Stimulated activated memory B cell treated with anti-CD40 and anti-IgM and Interleukin-4, amounts not matched to agents 10 μg/mL and 1 μg/mL and 100 μg/mL, for 72 hours (primary cell): ENCODE measurements around the gene RBP3.

ENCODE experiments used
- ATAC-seq: fragments of 150-1000 bp; cut with Tn5 transposase; 2 replicates; pipeline ENCODE4 v1.10.0; 2021
- H3K27ac Mint-ChIP-seq: one replicate; pipeline ENCODE4 v1.8.0; 2022; ENCODE audit warnings: mild to moderate bottlenecking, mixed read lengths
- H3K27me3 Mint-ChIP-seq: one replicate; pipeline ENCODE4 v1.8.0; 2022; ENCODE audit warnings: mixed read lengths
- H3K36me3 Mint-ChIP-seq: one replicate; pipeline ENCODE4 v1.8.0; 2022; ENCODE audit warnings: mixed read lengths
- H3K4me1 Mint-ChIP-seq: one replicate; pipeline ENCODE4 v1.8.0; 2022; ENCODE audit warnings: mixed read lengths
- H3K4me3 Mint-ChIP-seq: one replicate; pipeline ENCODE4 v1.8.0; 2022; ENCODE audit warnings: mild to moderate bottlenecking, moderate library complexity, mixed read lengths
- H3K9me3 Mint-ChIP-seq: one replicate; pipeline ENCODE4 v1.8.0; 2022; ENCODE audit warnings: mixed read lengths

RBP3 gene

DNA sequence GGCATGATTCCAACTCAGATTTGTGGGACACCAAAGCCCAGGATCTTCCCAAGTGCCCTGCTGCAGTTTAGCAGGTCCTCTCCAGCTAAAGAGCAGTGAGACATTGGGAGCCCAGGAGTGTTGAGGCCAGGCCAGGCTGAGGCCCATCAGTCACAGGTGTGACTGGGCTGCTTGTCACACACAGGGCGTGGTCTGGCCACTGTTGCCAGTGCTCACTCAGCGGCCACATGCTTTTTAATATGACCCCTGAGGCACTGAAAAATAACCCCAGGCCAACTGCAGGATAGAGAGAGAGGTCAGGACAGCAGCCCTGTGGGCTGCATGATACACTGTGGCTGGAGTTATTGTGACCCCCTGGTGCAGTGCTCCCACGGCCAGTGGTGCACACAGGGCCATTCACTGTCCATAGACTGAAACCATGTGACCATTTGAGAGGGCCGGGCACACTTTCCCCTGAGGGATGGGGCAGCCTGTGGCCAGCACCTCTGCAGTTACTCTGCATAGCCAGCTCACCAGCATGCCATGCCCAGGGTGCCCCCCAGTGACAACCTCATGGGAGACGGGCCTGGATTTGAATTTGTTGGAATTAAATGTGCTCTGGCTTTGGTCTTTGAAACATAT is 21.7 kb upstream of the RBP3 start:
- no peak overlapping the region for H3K4me3 Mint-ChIP-seq
- H3K9me3 Mint-ChIP-seq: peaks cover 15% of the 10 kb centered on the region
- H3K27me3 Mint-ChIP-seq: peaks cover 32% of the 10 kb centered on the region
- H3K36me3 Mint-ChIP-seq: no peaks in the 10 kb centered on the region
- no peaks in the 10 kb centered on the region for H3K4me1 Mint-ChIP-seq
- H3K27ac Mint-ChIP-seq: no peak overlapping the region
- ATAC-seq: no peak

GRCh38 chr10:47326927-47327330 is 21.2 kb upstream of the RBP3 start:
- Mint-ChIP-seq H3K4me1 (no peaks in the 10 kb centered on the region), H3K4me3 (no peak overlapping the region), H3K27me3 (peaks cover 29% of the 10 kb centered on the region), H3K27ac (no peak overlapping the region), H3K9me3 (peaks cover 15% of the 10 kb centered on the region), H3K36me3 (no peaks in the 10 kb centered on the region)
- ATAC-seq: no peak

DNA sequence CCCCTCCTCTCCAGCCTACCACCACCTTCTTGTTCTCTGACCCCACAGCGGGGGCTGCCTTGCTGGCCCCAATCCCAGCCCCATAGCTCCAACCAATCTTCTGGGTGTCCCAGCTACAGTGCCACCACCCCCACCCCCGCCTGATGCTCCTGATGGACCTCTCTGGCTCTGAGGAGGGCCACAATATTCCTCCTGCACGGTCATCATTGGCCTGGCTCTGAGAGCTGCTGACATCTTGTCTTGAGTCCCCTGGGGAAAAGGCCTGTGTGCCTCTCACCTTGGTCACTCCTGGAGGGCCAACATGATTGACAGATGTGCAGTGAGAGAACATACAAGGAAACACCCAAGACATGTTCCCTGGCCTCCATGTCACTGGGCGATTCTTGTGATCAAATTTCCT is 18.3 kb upstream of the RBP3 start:
- Mint-ChIP-seq H3K27ac (no peak overlapping the region), H3K36me3 (no peaks in the 10 kb centered on the region), H3K4me1 (no peaks in the 10 kb centered on the region), H3K27me3 (peaks cover 15% of the 10 kb centered on the region), H3K4me3 (no peak overlapping the region), H3K9me3 (peaks cover 15% of the 10 kb centered on the region)
- ATAC-seq: no peak

DNA sequence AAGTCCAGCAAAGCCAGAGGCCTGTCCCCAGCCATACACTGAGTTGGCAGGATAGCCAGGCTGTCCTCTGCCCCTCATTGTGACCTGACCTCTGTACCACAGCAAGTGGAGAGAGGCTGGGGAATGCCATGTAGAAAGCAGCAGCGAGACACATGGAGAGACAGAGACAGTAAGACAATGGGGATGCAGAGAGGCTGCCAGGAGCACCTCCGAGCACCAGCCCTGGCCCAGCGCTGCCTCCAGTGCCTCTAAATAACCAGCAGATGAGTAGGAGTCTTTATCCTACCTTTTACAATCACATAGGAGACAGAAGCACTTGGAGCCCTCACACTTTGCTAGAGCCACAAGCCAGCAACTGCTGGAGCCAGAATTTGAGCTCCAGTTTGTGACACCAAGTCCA is 17.8 kb upstream of the RBP3 start:
- Mint-ChIP-seq H3K4me3 (no peak overlapping the region), H3K27ac (no peak overlapping the region), H3K4me1 (no peaks in the 10 kb centered on the region), H3K27me3 (peaks cover 12% of the 10 kb centered on the region), H3K9me3 (peaks cover 15% of the 10 kb centered on the region), H3K36me3 (no peaks in the 10 kb centered on the region)
- ATAC-seq: no peak

DNA sequence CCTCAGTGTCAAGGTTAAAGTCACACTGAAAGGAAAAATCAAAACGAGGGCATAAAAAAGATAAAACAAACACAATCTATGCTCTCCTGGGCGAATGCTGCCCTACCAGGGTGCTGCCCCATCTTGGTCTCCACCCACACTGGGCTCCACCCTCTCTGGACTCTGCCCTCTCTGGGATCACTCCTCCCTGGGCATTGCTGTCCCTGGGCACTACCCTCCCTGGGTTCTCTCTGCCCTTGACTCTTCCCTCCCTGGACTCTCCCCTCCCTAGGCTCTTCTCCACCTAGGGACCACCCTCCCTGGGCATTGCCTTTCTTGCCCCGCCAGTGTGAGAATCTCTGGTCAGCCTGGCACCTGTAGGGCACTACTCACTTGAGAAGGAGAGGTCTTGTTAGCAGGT is 17.4 kb upstream of the RBP3 start:
- peaks cover 8% of the 10 kb centered on the region for H3K27me3 Mint-ChIP-seq
- H3K4me3 Mint-ChIP-seq: no peak overlapping the region
- H3K27ac Mint-ChIP-seq: no peak overlapping the region
- peaks cover 15% of the 10 kb centered on the region for H3K9me3 Mint-ChIP-seq
- no peaks in the 10 kb centered on the region for H3K36me3 Mint-ChIP-seq
- no peak for ATAC-seq
- H3K4me1 Mint-ChIP-seq: no peaks in the 10 kb centered on the region

DNA sequence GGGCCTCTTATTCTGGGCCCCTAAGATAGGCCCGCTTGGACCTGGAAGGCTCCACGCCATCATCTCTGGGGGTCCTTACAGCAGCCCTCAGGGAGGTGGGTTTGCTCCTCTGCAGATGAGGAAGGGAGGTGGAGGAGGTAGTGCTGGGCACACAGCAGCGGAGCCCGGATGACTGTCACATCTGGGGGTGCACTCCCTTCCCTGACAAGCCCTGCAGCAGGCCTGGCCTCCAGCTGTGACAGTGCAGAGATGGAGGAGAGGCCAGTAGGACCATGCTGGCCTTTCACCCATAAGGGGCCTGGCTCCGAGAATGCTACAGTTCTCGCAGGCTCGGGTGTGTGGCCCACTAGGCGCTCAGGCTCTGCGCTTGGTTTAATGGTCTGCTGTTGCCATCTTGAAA is 16.7 kb upstream of the RBP3 start:
- no peak overlapping the region for H3K27ac Mint-ChIP-seq
- ATAC-seq: no peak
- H3K4me3 Mint-ChIP-seq: no peak overlapping the region
- no peaks in the 10 kb centered on the region for H3K4me1 Mint-ChIP-seq
- H3K9me3 Mint-ChIP-seq: peaks cover 15% of the 10 kb centered on the region
- H3K36me3 Mint-ChIP-seq: no peaks in the 10 kb centered on the region
- H3K27me3 Mint-ChIP-seq: peaks cover 8% of the 10 kb centered on the region

- no peak overlapping the region for H3K4me3 Mint-ChIP-seq
- ATAC-seq: no peak
- H3K4me1 Mint-ChIP-seq: no peaks in the 10 kb centered on the region
- no peak overlapping the region for H3K27ac Mint-ChIP-seq
- peaks cover 8% of the 10 kb centered on the region for H3K27me3 Mint-ChIP-seq
- H3K9me3 Mint-ChIP-seq: peaks cover 15% of the 10 kb centered on the region
- no peaks in the 10 kb centered on the region for H3K36me3 Mint-ChIP-seq
Observed at GRCh38 chr10:47331954-47332353, 16.2 kb upstream of the RBP3 start.

DNA sequence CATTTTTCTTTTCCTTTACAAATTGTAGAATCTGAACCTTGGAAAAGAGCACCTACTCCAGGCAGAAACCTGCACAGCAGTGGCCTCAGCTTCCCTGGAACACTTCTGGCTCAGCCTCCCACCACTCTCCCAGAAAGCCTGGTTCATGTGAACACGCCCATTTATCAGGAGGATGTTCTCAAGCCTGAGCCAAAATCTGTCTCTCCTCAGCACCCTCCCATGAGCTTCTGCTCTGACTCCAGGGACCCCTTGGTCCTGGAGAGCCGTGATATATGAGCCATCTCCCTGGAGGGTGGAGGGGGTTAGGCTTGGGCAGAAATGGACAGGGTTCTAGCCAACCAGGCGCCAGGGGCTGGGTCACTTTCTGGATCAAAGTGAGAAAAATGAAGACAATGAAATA is 15.8 kb upstream of the RBP3 start:
- Mint-ChIP-seq H3K36me3 (no peaks in the 10 kb centered on the region), H3K27ac (no peak overlapping the region), H3K9me3 (peaks cover 15% of the 10 kb centered on the region), H3K4me1 (no peaks in the 10 kb centered on the region), H3K27me3 (peaks cover 8% of the 10 kb centered on the region), H3K4me3 (no peak overlapping the region)
- ATAC-seq: no peak

DNA sequence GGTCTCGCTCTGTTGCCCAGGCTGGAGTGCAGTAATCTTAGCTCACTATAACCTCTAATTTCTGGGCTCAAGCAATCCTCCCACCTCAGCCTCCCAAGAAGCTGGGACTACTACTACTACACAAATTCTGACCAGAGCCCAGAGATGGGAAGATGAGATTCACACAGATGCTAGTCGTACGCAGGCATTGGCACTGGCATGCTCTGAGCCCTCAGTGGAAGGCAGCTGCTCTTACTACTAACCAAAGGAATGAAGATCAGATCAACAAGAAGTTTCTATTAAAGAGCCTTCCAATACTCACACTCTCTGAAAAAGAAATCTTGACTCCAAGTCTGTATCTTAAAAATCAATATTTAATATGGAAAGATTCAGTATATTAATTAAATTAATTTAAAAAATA is 15.2 kb upstream of the RBP3 start:
- Mint-ChIP-seq H3K27ac (no peak overlapping the region), H3K9me3 (peaks cover 10% of the 10 kb centered on the region), H3K36me3 (no peaks in the 10 kb centered on the region), H3K4me3 (no peak overlapping the region), H3K4me1 (no peaks in the 10 kb centered on the region), H3K27me3 (peaks cover 8% of the 10 kb centered on the region)
- no peak for ATAC-seq

GRCh38 chr10:47333532-47333931 is 14.6 kb upstream of the RBP3 start:
- Mint-ChIP-seq H3K4me1 (no peaks in the 10 kb centered on the region), H3K36me3 (no peaks in the 10 kb centered on the region), H3K4me3 (no peak overlapping the region), H3K9me3 (peaks cover 4% of the 10 kb centered on the region), H3K27ac (no peak overlapping the region), H3K27me3 (peaks cover 8% of the 10 kb centered on the region)
- ATAC-seq: no peak

GRCh38 chr10:47334466-47335295 is 13.5 kb upstream of the RBP3 start:
- Mint-ChIP-seq H3K36me3 (no peaks in the 10 kb centered on the region), H3K4me3 (no peak overlapping the region), H3K27ac (no peak overlapping the region), H3K9me3 (no peaks in the 10 kb centered on the region), H3K4me1 (no peaks in the 10 kb centered on the region), H3K27me3 (peaks cover 15% of the 10 kb centered on the region)
- no peak for ATAC-seq

DNA sequence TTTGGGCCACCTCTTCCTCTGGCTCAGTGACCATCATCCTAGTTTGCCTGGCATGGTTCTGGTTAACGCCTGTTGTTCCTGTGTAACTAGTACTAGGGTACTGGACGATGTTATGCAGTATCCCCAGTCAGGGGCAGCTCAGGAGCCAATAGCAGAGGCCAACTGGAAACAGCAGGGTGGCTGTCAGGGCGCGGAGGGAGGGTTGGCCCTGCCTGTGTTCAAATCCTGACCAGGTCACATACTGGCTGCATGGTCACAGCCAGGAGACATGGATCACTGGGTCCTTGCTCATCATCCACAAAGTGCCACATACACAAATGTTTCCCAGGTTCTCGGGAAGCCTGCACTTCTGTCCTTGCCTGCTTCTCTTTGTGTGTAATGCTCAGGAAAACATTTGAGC is 12.3 kb upstream of the RBP3 start:
- Mint-ChIP-seq H3K27ac (no peak overlapping the region), H3K9me3 (no peaks in the 10 kb centered on the region), H3K27me3 (peaks cover 28% of the 10 kb centered on the region), H3K4me3 (no peak overlapping the region), H3K36me3 (no peaks in the 10 kb centered on the region), H3K4me1 (peaks cover 11% of the 10 kb centered on the region)
- no peak for ATAC-seq

DNA sequence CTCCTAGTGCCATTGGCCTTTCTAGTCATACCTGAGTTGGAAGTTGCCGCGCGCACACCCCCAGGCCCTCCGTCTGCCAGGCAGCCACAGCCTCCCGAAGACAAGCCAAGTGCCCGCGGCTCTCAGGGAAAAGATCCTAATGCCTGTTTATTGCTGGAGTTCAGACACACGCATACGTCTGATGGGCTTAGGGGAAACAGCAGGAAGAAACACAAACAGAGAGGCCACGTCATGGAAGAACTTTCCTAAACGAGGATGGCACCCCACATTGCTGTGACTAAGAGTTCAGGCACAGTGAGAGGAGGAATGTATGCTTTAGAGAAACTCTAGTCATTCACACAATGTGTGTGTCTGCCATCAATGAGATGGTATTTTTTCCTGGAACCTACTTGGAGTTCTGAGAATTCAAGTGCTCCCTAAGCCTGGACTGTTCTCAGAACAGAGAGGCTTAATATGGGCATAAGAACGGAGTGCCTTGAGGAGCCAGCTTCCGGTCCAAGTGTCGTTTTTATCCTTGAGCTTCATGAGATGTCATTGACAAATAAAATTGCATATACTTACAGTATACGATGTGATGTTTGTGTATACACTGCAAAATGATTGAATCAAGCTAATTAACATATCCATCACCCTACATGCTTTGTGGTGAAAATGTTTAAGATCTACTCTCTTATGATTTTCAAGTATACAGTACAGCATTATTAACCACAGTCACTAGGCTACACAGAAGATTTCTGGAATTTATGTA is 11.6 kb upstream of the RBP3 start:
- Mint-ChIP-seq H3K36me3 (no peaks in the 10 kb centered on the region), H3K9me3 (no peaks in the 10 kb centered on the region), H3K4me1 (peaks cover 12% of the 10 kb centered on the region), H3K27ac (no peak overlapping the region), H3K27me3 (peaks cover 34% of the 10 kb centered on the region), H3K4me3 (no peak overlapping the region)
- no peak for ATAC-seq

GRCh38 chr10:47337310-47337709 is 10.9 kb upstream of the RBP3 start:
- Mint-ChIP-seq H3K4me3 (no peak overlapping the region), H3K27ac (no peak overlapping the region), H3K27me3 (peaks cover 37% of the 10 kb centered on the region), H3K9me3 (no peaks in the 10 kb centered on the region), H3K4me1 (peaks cover 12% of the 10 kb centered on the region), H3K36me3 (no peaks in the 10 kb centered on the region)
- no peak for ATAC-seq

DNA sequence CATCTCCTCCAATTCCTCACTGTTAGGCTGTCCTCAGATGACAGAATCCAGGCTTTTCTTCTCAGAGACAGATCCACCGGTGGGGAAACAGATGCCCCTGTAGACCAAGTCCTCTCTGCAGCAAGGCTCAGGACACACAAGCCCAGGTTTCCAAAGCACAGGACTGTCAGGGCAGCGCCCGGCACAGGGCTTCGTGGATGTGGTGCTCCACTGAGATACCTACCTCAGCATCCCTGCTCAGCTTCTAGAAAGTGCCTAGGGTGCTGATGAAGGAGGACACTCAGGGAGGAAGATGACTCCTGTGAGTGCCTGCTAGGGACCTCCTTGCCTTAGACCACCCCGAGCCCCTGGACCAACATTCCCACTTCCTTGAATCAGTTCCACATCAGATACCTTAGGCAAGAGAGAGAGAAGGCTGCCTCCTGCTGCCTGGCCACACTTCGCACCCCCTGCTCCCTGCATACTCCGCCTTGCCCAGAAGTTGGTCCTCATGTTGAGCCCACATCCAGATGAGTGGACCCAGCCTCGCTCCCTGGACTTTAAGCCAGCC is 8.9 kb upstream of the RBP3 start:
- Mint-ChIP-seq H3K27me3 (peaks cover 37% of the 10 kb centered on the region), H3K9me3 (no peaks in the 10 kb centered on the region), H3K27ac (no peak overlapping the region), H3K4me1 (peaks cover 12% of the 10 kb centered on the region), H3K4me3 (no peak overlapping the region), H3K36me3 (no peaks in the 10 kb centered on the region)
- no peak for ATAC-seq
